HG02798 (cell line): ENCODE data around the gene GAREM2.

Experiments
- ATAC-seq: cut with Tn5 transposase; IDR thresholded peaks from one replicate; pipeline ENCODE4 v1.9.1; 2021; ENCODE audit warnings: mild to moderate bottlenecking; ENCODE audit not compliant: unreplicated experiment, poor library complexity

GAREM2 gene

DNA sequence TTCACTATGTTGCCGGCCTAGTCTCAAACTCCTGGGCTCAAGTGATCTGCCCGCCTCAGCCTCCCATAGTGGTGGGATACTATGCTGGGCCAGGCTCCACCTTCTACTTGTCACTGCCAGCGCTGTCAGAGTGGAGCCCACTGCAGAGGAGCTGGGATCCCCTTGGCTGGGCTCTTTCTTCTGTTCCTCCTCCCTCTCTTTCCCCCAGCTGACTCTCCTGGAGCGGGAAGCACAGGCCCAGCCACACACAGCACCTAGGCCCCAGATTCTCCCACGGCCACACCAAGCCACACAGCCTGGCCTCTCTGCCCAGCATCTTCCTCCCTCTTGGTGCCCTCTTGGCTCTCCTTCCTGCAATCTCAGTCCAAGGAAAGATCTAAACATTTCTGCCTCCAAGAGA, 3.7 kb upstream of the GAREM2 start:
- ATAC-seq, result no peak

DNA sequence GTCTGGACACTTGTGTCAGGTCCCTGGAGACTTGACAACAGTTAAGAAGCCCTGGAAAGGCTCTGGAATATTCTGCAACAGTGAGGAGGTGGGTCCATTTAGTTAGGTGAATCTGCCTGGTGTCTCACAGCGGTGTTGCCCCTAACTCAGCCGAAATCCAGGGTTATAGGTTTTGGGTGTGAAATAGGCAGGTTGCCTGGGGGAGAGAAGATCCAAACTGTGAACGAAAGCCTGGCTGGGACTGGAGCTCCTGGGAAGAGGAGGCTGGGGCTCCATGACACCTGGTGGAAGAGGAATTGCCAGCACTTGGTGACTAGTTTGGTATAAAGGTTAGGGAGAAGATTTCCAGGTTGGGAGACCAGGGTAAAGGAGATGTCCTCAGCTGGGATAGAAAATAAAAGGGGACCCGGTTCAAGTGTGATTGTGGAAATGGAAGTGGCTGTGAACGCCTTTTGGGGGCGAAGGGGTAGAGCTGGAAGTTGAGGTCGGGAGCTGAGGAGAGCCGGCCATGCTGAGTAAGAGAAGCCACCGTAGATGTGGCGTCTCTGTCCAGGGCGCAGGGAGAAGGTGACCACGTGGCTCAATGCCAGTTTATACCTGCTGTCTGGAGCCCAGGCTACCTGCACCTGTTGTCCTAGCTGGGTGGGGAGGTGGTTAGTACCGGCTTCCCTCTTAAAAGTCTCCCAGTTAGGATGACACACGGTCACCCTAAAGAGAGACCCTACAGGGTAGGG, 3.0 kb upstream of the GAREM2 start:
- no peak for ATAC-seq

DNA sequence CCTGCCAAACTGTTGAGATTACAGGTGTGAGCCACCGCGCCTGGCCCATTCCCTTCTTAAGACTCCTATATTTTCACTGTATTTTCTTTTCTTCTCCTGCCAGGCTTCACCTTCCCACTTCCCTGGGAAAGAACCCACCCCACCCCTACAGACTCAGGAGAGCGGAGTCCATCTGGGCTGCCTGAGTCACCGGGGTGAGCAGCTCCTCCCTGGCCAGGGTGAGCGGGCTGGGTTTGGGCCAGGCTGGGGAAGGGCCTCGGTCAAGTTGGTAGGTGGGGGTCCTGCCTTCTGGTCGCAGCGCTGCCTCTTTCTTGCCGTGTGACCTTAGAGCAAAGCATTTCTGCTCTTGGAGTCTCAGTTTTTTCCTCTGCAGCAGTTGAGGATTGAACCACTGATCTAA, 2.1 kb upstream of the GAREM2 start:
- ATAC-seq, result no peak

- ATAC-seq, result no peak
Measured at GRCh38 chr2:26172189-26172870, 558 bp upstream of the GAREM2 start.

- ATAC-seq, result no peak
Measured at GRCh38 chr2:26173776-26174482, 1.0 kb downstream of the GAREM2 start.

DNA sequence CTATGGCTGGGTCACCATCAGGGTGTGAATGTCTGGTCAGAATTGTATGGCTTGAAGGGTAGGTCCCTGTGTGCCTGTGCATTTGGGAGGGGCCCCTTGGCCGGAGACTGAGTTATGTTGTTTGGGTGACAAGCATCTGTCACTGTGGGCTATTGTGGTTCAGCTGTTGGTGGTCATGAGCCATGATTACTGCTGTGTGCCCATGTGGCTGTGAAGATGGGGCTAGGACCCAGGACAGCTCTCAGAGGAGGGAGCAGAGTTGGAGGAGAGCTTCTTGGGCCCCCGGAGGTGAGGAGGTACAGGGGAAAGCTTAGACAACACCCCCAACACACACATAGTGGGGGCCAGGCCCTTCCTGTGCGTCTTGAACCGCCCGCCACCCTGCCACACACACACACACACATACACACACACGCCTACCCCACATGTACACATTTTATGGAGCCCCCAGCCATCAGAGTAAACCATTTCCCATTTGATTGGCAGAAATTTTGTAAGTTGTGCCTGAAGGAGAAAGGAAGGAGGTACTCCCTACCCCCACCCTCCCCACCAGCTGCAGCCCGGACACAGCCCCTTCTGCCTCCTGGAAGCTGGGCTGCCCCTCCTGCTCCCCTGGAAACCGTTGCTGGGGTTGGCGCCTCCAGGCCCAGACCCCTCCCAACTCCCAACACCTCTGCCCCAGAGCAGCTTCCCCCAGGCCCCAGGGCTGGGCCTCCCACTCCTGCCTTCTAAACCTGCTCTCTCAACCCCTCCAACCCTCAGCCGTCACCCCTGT, 2.0 kb downstream of the GAREM2 start:
- ATAC-seq, result no peak

GRCh38 chr2:26175466-26176278, 2.8 kb downstream of the GAREM2 start:
- no peak for ATAC-seq

- ATAC-seq, result no peak
Measured at GRCh38 chr2:26176279-26176615, 3.4 kb downstream of the GAREM2 start.

- no peak for ATAC-seq
Measured at GRCh38 chr2:26177122-26177521, 4.2 kb downstream of the GAREM2 start.

DNA sequence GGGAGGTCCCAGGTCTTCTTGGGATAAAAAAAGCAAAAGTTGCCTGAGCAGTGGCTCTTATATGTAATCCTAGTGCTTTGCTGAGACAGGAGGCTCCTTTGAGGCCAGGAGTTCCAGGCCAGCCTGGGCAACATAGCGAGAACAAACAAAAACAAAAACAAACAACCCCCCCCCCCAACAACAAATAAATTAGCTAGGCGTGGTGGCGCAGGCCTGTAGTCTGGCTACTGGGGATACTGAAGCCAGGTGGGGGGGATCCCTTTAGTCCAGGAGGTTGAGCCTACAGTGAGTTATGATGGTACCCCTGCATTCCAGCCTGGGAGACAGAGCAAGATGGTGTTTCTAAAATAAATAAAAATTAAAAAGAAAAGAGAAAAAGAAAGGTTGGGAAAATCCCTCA, 5.4 kb downstream of the GAREM2 start:
- no peak for ATAC-seq

DNA sequence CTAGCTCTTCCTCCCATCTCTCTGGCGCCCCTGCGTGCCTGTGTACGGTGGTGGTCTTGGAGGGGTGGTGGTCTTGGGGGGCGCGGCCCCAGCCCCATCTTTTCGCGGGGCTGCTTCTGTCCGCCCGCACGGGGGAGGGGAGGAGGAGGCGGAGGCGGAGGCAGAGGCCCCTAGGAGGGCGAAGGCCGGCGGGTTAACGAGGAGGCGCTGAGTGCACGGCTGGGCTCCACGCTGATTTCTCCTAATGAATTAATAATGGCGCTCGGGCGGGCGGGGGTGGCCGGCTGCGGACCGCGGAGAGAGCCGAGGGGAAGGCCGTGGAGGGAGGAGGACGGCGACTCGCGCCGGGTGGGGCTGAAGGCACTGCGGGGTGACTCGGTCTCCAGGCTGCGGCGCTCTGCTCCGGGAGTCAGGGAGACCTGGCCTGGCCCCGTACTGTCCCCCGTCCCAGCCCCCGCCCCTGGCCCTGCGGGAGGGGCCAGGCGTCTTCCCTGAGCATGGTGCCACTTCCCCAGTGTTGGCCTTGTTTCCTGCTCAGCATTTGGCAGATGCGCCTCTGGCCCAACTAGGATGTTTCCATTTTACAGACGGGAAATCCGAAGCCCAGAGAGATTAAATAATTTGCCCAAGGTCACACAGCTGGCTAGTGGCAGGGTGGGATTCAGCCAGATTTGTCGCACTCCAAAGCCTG, 6.0 kb downstream of the GAREM2 start:
- no peak for ATAC-seq

- no peak for ATAC-seq
Measured at GRCh38 chr2:26179446-26179913, 6.6 kb downstream of the GAREM2 start.

GRCh38 chr2:26182441-26182840, 9.6 kb downstream of the GAREM2 start:
- ATAC-seq, result no peak

GRCh38 chr2:26182887-26183630, 10.2 kb downstream of the GAREM2 start:
- no peak for ATAC-seq

DNA sequence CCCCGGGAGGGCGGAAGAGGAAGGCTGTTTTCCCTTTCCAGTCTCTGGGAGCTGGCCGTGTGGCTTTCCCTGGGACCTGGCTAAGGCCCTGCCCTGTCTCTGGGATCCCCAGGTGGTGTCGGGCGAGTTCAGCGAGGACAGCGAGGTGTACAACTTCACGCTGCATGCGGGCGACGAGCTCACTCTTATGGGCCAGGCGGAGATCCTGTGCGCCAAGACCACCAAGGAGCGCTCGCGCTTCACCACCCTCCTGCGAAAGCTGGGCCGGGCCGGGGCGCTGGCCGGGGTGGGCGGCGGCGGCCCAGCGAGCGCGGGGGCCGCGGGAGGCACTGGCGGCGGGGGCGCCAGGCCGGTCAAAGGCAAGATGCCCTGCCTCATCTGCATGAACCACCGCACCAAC, 11.2 kb downstream of the GAREM2 start:
- no peak for ATAC-seq

DNA sequence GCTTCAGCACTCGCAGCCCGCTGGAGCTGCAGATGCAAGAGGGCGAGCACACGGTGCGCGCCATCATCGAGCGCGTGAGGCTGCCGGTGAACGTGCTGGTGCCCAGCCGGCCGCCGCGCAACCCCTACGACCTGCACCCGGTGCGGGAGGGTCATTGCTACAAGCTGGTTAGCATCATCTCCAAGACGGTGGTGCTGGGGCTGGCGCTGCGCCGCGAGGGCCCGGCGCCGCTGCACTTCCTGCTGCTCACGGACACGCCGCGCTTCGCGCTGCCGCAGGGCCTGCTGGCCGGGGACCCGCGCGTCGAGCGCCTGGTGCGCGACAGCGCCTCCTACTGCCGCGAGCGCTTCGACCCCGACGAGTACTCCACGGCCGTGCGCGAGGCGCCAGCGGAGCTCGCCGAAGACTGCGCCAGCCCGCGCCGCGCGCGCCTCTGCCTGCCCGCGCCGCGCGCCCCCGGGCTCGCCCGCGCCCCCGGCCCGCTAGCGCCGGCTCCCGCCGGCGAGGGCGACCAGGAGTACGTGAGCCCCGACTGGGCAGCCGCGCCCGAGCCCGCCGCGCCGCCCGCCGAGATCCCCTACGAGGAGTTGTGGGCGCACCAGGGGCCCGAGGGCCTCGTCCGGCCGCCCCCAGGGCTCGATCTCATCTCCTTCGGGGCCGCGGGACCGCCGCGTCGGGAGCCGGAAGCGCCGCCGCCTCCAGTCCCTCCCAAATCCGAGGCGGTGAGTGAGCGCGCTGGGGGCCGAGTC, 11.8 kb downstream of the GAREM2 start:
- ATAC-seq, result peak; percentile 75

DNA sequence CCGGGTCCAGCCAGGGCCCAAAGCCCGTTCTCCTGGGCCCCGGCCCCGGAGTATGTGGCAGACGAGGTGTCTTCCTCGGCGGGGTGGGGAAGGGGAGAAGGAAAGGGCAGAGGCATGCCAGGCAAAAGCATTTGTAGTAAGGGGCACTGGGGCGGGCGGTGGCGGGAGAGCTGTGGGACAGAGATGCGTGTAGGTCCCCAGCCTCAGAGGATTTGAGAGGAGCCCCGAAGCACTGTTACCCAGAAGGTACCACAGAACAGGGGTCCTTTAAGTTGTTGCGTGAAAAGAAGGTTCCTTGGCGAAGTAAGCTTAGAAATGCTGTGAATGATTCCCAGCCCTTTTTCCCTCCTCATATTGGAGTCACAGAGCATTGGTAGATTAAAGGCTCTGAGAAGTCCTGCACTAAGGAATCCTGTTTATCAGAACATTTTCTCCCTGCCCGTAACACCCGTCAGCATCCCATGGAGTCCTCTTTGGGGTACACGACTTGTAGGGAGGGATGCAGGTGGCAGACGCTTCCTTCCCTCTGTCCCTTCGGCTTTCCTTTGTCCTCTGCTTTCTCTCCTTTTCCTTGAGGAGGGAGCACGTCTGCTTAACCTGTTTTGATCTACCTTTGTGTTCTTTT, 12.5 kb downstream of the GAREM2 start:
- no peak for ATAC-seq
